ENCODE measurements around the gene RAB4A. TPM values are rescaled to one million over a fixed set of nuclear protein-coding genes. Genes with fewer than 3 reads are reported as not detected.

RAB4A gene
- polyA plus RNA-seq, 2 of the 4 experiments (the other 2 are of a cell fraction), result 31.5 to 38.4 TPM

- H3K9me3 ChIP-seq, result no peaks in the 10 kb centered on the region
- H3K4me3 ChIP-seq, result no peak overlapping the region
- WGBS (ENCODE audit: missing lambda C conversion rate), result 85% methylated on average over 5 of the region's 5 CpGs
- ATAC-seq (no peak), DNase-seq (ENCODE audit: low read depth in 1 of 2, low spot score in 1 of 2) (no peak), FAIRE-seq (no peak)
- CTCF ChIA-PET, result interaction anchor here (1.7 to 2.0 kb wide), 2 partner anchors 231 to 587 kb away, joined by 4 to 5 read pairs; no protein-coding TSS in a partner anchor
- H3K4me1 ChIP-seq, result peaks cover 25% of the 10 kb centered on the region
- no peak overlapping the region for H3K4me2 ChIP-seq
- H3K27ac ChIP-seq, result no peak overlapping the region
- TF ChIP-seq CBX8 (IDR thresholded peaks at IDR 0.05), result no peak
- TF ChIP-seq RCOR1 (IDR thresholded peaks at IDR 0.05; ENCODE audit: low read depth, low read length), result no peak
- no peak for TF ChIP-seq ESRRA (IDR thresholded peaks at IDR 0.05; ENCODE audit: borderline replicate concordance, low read length)
- no peak for TF ChIP-seq HOXB5 (CRISPR knock-in tag; IDR thresholded peaks at IDR 0.05)
- TF ChIP-seq RNF2 (IDR thresholded peaks at IDR 0.05; ENCODE audit: borderline replicate concordance, low read depth), result no peak
- TF ChIP-seq POLR2A (IDR thresholded peaks at IDR 0.05; ENCODE audit: low read length), result no peak
- TF ChIP-seq HDAC2 (IDR thresholded peaks at IDR 0.05), result no peak
- no peak for TF ChIP-seq HMGXB4 (CRISPR knock-in tag; IDR thresholded peaks at IDR 0.05; ENCODE audit: borderline replicate concordance)
- TF ChIP-seq ZC3H11A (IDR thresholded peaks at IDR 0.05), result no peak
- TF ChIP-seq USF2 (IDR thresholded peaks at IDR 0.05), result no peak
- no peak for TF ChIP-seq GATA3 (IDR thresholded peaks at IDR 0.05; ENCODE audit: borderline replicate concordance)
- TF ChIP-seq RARB (CRISPR knock-in tag; IDR thresholded peaks at IDR 0.05), result no peak
- no peak for TF ChIP-seq CHD4 (IDR thresholded peaks at IDR 0.05; ENCODE audit: borderline replicate concordance)
- no peak for TF ChIP-seq ZNF302 (CRISPR knock-in tag; IDR thresholded peaks at IDR 0.05)
- no peak for TF ChIP-seq SREBF2 (IDR thresholded peaks at IDR 0.05)
- TF ChIP-seq HOXA7 (CRISPR knock-in tag; IDR thresholded peaks at IDR 0.05), result no peak
- POLR2A ChIA-PET, result no interaction called here
Measured at GRCh38 chr1:229251185-229251584, 19.7 kb upstream of the RAB4A start.

GRCh38 chr1:229252228-229252984, 18.5 kb upstream of the RAB4A start:
- no peak for TF ChIP-seq NPAS2 (CRISPR knock-in tag; IDR thresholded peaks at IDR 0.05; ENCODE audit: borderline replicate concordance)
- Histone ChIP-seq H3K9me3 (no peaks in the 10 kb centered on the region), H3K4me1 (peaks cover 25% of the 10 kb centered on the region), H3K4me3 (no peak overlapping the region), H3K27ac (peak overlapping the region; percentile 44 to 51; a peak in 4 of 6 replicates), H3K4me2 (peak overlapping the region; percentile 76)
- no peak for ATAC-seq
- FAIRE-seq, result no peak
- WGBS (ENCODE audit: missing lambda C conversion rate), result 90% methylated on average over 12 of the region's 12 CpGs
- POLR2A ChIA-PET, result no interaction called here
- DNase-seq (ENCODE audit: low read depth in 1 of 2, low spot score in 1 of 2), result no peak
- CTCF ChIA-PET, result interaction anchor here (1.0 to 2.0 kb wide), 2 partner anchors 230 to 588 kb away, joined by 4 to 5 read pairs; no protein-coding TSS in a partner anchor

- H3K27ac ChIP-seq, result peak overlapping the region; percentile 44 to 51; a peak in 5 of 6 replicates
- TF ChIP-seq BCL3 (IDR thresholded peaks at IDR 0.05) (no peak), FOSL2 (IDR thresholded peaks at IDR 0.05) (no peak), FOSL2 (CRISPR knock-in tag; IDR thresholded peaks at IDR 0.05) (peak; percentile 33), RAD21 (conservative IDR thresholded peaks at IDR 0.05 in 1 of 2, IDR thresholded peaks at IDR 0.05 in 1 of 2) (0 out of 5 replicates have a peak, but pooled peaks of 1 of the 2 experiments have one; percentile 6)
- H3K9me3 ChIP-seq, result no peaks in the 10 kb centered on the region
- peaks cover 27% of the 10 kb centered on the region for H3K4me1 ChIP-seq
- FAIRE-seq (no peak), ATAC-seq (peak; percentile 12 to 60; a peak in 3 of 6 replicates), DNase-seq (ENCODE audit: low read depth in 1 of 2, low spot score in 1 of 2) (peak in 1 of 2 experiments; percentile 72)
- 6% methylated on average over 13 of the region's 13 CpGs for whole genome bisulfite sequencing (ENCODE audit: missing lambda C conversion rate)
- H3K4me3 ChIP-seq, result peak overlapping the region; percentile 4; the same call in 1 of the 3 replicates
- peak overlapping the region; percentile 76 for H3K4me2 ChIP-seq
- ChIA-PET POLR2A (no interaction called here), CTCF (interaction anchor here (2.0 to 10.8 kb wide), 6 partner anchors 24 to 589 kb away, joined by 8 to 115 read pairs (median 47); no protein-coding TSS in a partner anchor)
Measured at GRCh38 chr1:229253151-229253974, 17.5 kb upstream of the RAB4A start.

All from A549 (cell line).